ENCODE measurements around the gene CDKL5. TPM values are rescaled to one million over a fixed set of nuclear protein-coding genes. Genes with fewer than 3 reads are reported as not detected.

CDKL5 gene
- total RNA-seq, 2 experiments from 2014 or later, result 1.1 to 1.5 TPM

DNA sequence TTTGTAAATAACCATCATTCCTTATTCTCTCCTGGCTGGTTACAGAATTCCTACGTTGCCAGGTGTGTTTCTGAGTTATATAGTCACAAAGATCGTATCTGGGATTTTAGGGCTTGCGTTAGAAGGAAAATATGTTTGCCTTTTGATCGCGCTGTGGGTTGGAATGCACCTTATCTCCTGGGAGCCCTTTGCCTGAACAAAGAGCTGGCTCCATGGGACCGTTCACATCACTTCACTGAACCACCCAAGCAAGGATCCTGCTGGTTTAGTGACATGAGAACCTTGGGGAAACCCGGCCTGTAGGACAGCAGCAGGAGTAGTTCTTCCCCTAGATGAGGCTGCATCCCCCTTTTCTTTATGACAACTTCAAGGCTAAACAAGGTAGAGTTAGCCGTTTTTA is 194.9 kb downstream of the CDKL5 start:
- CTCF ChIA-PET, result no interaction called here
- Mint-ChIP-seq H3K4me3 (no peak overlapping the region), H3K27ac (no peak overlapping the region), H3K9me3 (no peaks in the 10 kb centered on the region), H3K36me3 (ENCODE audit: low read depth) (no peaks in the 10 kb centered on the region), H3K4me1 (ENCODE audit: low read depth) (no peaks in the 10 kb centered on the region), H3K27me3 (no peaks in the 10 kb centered on the region)
- DNase-seq, result no peak
- intact Hi-C loops (cut with micrococcal nuclease), result no loop called here
- POLR2A ChIA-PET, result no interaction called here
- no peak for ATAC-seq
- TF ChIP-seq, protein P1, sequence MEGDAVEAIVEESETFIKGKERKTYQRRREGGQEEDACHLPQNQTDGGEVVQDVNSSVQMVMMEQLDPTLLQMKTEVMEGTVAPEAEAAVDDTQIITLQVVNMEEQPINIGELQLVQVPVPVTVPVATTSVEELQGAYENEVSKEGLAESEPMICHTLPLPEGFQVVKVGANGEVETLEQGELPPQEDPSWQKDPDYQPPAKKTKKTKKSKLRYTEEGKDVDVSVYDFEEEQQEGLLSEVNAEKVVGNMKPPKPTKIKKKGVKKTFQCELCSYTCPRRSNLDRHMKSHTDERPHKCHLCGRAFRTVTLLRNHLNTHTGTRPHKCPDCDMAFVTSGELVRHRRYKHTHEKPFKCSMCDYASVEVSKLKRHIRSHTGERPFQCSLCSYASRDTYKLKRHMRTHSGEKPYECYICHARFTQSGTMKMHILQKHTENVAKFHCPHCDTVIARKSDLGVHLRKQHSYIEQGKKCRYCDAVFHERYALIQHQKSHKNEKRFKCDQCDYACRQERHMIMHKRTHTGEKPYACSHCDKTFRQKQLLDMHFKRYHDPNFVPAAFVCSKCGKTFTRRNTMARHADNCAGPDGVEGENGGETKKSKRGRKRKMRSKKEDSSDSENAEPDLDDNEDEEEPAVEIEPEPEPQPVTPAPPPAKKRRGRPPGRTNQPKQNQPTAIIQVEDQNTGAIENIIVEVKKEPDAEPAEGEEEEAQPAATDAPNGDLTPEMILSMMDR (IDR thresholded peaks at IDR 0.05), result no peak

DNA sequence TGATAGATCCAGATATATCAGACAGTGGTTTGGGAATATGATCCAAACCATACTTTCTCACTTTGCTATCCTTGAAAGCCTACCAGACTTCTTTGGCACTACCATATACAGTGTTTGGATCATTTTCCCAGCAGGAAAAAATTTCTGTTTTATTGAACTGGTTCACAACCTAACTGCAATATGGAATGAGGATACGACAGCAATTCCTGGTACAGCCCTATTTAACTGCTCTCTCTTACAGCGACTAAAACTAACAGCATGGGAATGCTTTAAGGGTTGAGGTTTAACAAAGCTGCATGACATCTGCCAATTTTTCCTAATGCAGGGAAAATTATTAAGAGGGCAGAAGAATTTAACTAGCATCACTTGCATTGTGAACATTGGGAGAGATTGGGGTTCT is 199.2 kb downstream of the CDKL5 start:
- ChIA-PET POLR2A (no interaction called here), CTCF (no interaction called here)
- H3K36me3 Mint-ChIP-seq (ENCODE audit: low read depth), result no peaks in the 10 kb centered on the region

GRCh38 chrX:18630934-18631333 is 205.5 kb downstream of the CDKL5 start:
- TF ChIP-seq, protein P1 (IDR thresholded peaks at IDR 0.05), result no peak
- no peak for ATAC-seq
- Mint-ChIP-seq H3K27me3 (no peaks in the 10 kb centered on the region), H3K27ac (no peak overlapping the region), H3K36me3 (ENCODE audit: low read depth) (peaks cover 3% of the 10 kb centered on the region), H3K4me3 (no peak overlapping the region), H3K4me1 (ENCODE audit: low read depth) (no peaks in the 10 kb centered on the region), H3K9me3 (no peaks in the 10 kb centered on the region)
- DNase-seq, result no peak
- ChIA-PET CTCF (no interaction called here), POLR2A (interaction anchor here (0.6 kb wide), 1 partner anchor 329 kb away, joined by 4 read pairs; no protein-coding TSS in a partner anchor)
- intact Hi-C loops (cut with micrococcal nuclease), result no loop called here

More for the DNA sequence above, 199.2 kb downstream of the CDKL5 start:
- no peak overlapping the region for H3K4me3 Mint-ChIP-seq
- no peaks in the 10 kb centered on the region for H3K4me1 Mint-ChIP-seq (ENCODE audit: low read depth)
- ATAC-seq (no peak), DNase-seq (no peak)
- intact Hi-C loops (cut with micrococcal nuclease), result no loop called here
- TF ChIP-seq, protein P1 (IDR thresholded peaks at IDR 0.05), result no peak
- no peaks in the 10 kb centered on the region for H3K27me3 Mint-ChIP-seq
- H3K27ac Mint-ChIP-seq, result no peak overlapping the region
- no peaks in the 10 kb centered on the region for H3K9me3 Mint-ChIP-seq

GRCh38 chrX:18638398-18638797 is 213.0 kb downstream of the CDKL5 start:
- Mint-ChIP-seq H3K9me3 (no peaks in the 10 kb centered on the region), H3K27ac (no peak overlapping the region), H3K36me3 (ENCODE audit: low read depth) (peaks cover 3% of the 10 kb centered on the region), H3K4me3 (no peak overlapping the region), H3K4me1 (ENCODE audit: low read depth) (no peaks in the 10 kb centered on the region), H3K27me3 (no peaks in the 10 kb centered on the region)
- no peak for DNase-seq
- TF ChIP-seq, protein P1 (IDR thresholded peaks at IDR 0.05), result no peak
- intact Hi-C loops (cut with micrococcal nuclease), result no loop called here
- CTCF ChIA-PET, result no interaction called here
- ATAC-seq, result no peak
- POLR2A ChIA-PET, result no interaction called here

GRCh38 chrX:18639280-18639679 is 213.9 kb downstream of the CDKL5 start:
- CTCF ChIA-PET, result no interaction called here

More at GRCh38 chrX:18639280-18639679, 213.9 kb downstream of the CDKL5 start:
- TF ChIP-seq, protein P1 (IDR thresholded peaks at IDR 0.05), result no peak
- Mint-ChIP-seq H3K9me3 (no peaks in the 10 kb centered on the region), H3K4me3 (no peak overlapping the region), H3K4me1 (ENCODE audit: low read depth) (no peaks in the 10 kb centered on the region), H3K27me3 (no peaks in the 10 kb centered on the region), H3K36me3 (ENCODE audit: low read depth) (peaks cover 3% of the 10 kb centered on the region), H3K27ac (no peak overlapping the region)
- intact Hi-C loops (cut with micrococcal nuclease), result no loop called here
- POLR2A ChIA-PET, result no interaction called here
- ATAC-seq (no peak), DNase-seq (no peak)
